NCI-H345 treated with DMSO at 0.1 percent for 48 hours (cell line): Measurements from ENCODE around the gene ETV4.
"Not testable (repeated sequence)": the region's sequence is repeated elsewhere in the genome, so short reads cannot be mapped to it uniquely, and the experiment has no call there.

Source experiments
- DNase-seq: peaks from one replicate; lab custom pipeline; 2025; ENCODE audit not compliant: unreplicated experiment; lab: John Stamatoyannopoulos, UW

The ETV4 gene

GRCh38 chr17:43517615-43518386 is 28.3 kb downstream of the ETV4 start:
- DNase-seq, result no peak

GRCh38 chr17:43517161-43517560 is 29.0 kb downstream of the ETV4 start:
- DNase-seq, result no peak

GRCh38 chr17:43515656-43516055 is 30.5 kb downstream of the ETV4 start:
- DNase-seq, result no peak

GRCh38 chr17:43511199-43511598 is 34.9 kb downstream of the ETV4 start:
- DNase-seq, result not testable (repeated sequence)

- not testable (repeated sequence) for DNase-seq
Measured at GRCh38 chr17:43509440-43509839, 36.7 kb downstream of the ETV4 start.

GRCh38 chr17:43490621-43491020 is 55.5 kb downstream of the ETV4 start:
- no peak for DNase-seq

- peak; percentile 99 for DNase-seq
Measured at GRCh38 chr17:43483674-43484551, 62.2 kb downstream of the ETV4 start, which contains the start of gene DHX8. Gene DHX8 (plus strand): TSS chr17:43483975. CDS start chr17:43484038, 63 bp downstream.

- no peak for DNase-seq
Measured at GRCh38 chr17:43482103-43483012, 63.8 kb downstream of the ETV4 start.

- no peak for DNase-seq
Measured at GRCh38 chr17:43479948-43480347, 66.2 kb downstream of the ETV4 start.
